IMR-90 (cell line): Measurements from ENCODE around the gene SEMA3E.

Experiments used
- BHLHE40 ChIP-seq: fragments of 150-350 bp; IDR thresholded peaks from 2 replicates; pipeline ENCODE4 v1.6.1; 2016; ENCODE audit warnings: mild to moderate bottlenecking, low read depth, low read length
- CEBPB ChIP-seq: IDR thresholded peaks from 2 replicates; pipeline ENCODE4 v1.6.1; 2012; ENCODE audit warnings: low read depth, low read length, improper control_type of control experiment
- CHD1 ChIP-seq: IDR thresholded peaks from 2 replicates; pipeline ENCODE4 v1.6.1; 2012; ENCODE audit warnings: low read depth, low read length, improper control_type of control experiment
- MAZ ChIP-seq: IDR thresholded peaks from 2 replicates; pipeline ENCODE4 v1.6.1; 2012; ENCODE audit warnings: low read depth, mild to moderate bottlenecking, low read length, improper control_type of control experiment, moderate library complexity, borderline replicate concordance
- MXI1 ChIP-seq: IDR thresholded peaks from 2 replicates; pipeline ENCODE4 v1.6.1; 2012; ENCODE audit warnings: low read depth, mild to moderate bottlenecking, low read length, moderate library complexity, borderline replicate concordance
- POLR2A ChIP-seq: IDR thresholded peaks from 2 replicates; pipeline ENCODE4 v1.6.1; 2012; ENCODE audit warnings: mild to moderate bottlenecking, low read depth, low read length
- RAD21 ChIP-seq: IDR thresholded peaks from 2 replicates; pipeline ENCODE4 v1.6.1; 2012; ENCODE audit warnings: low read length, improper control_type of control experiment
- RCOR1 ChIP-seq: IDR thresholded peaks from 2 replicates; pipeline ENCODE4 v1.6.1; 2012; ENCODE audit warnings: mild to moderate bottlenecking, low read length, improper control_type of control experiment; ENCODE audit not compliant: insufficient replicate concordance
- RFX5 ChIP-seq: IDR thresholded peaks from 2 replicates; pipeline ENCODE4 v1.8.0; 2012; ENCODE audit warnings: low read depth, mild to moderate bottlenecking, low read length, moderate library complexity
- SMC3 ChIP-seq: fragments of 150-350 bp; IDR thresholded peaks from 2 replicates; pipeline ENCODE4 v1.6.1; 2016; ENCODE audit warnings: low read depth, mild to moderate bottlenecking, antibody characterized with exemption, low read length, moderate library complexity
- TF ChIP-seq, protein P1 (sequence below): conservative IDR thresholded peaks from 2 replicates; pipeline ENCODE4 v1.5.1; 2012; ENCODE audit warnings: mild to moderate bottlenecking, low read depth, low read length, improper control_type of control experiment
- TF ChIP-seq, protein P2 (sequence below): fragments of 150-350 bp; IDR thresholded peaks from 2 replicates; pipeline ENCODE4 v1.6.1; 2016; ENCODE audit warnings: low read depth, mild to moderate bottlenecking, low read length, moderate library complexity, borderline replicate concordance
- TF ChIP-seq, protein P3 (sequence below): fragments of 150-350 bp; IDR thresholded peaks from 2 replicates; pipeline ENCODE4 v1.6.1; 2017; ENCODE audit warnings: mild to moderate bottlenecking, antibody characterized with exemption, low read length, low read depth

DNA sequence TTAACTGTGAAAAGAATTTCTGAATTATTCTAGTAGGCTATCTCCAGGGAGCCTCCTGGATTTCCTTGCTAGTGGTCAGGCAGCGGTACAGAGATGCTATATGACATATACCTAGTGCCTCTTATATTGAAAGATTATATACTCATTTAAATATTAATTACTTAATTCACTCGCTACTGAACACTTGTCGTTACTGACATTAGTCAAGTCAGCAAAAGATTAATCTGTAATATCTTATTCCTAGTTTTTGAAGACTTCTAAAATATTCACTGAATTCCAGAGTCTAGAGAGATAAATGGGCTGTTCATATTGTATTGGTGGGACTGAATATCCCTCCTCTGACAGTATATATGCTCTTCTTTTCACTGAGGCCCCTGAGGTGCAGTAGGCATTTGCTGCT is 2.9 kb downstream of the SEMA3E start:
- TF ChIP-seq BHLHE40 (no peak), CEBPB (no peak), RAD21 (no peak), POLR2A (no peak), RCOR1 (no peak), RFX5 (no peak), MAZ (no peak), CHD1 (no peak), SMC3 (no peak), MXI1 (no peak)
- TF ChIP-seq, protein P1, sequence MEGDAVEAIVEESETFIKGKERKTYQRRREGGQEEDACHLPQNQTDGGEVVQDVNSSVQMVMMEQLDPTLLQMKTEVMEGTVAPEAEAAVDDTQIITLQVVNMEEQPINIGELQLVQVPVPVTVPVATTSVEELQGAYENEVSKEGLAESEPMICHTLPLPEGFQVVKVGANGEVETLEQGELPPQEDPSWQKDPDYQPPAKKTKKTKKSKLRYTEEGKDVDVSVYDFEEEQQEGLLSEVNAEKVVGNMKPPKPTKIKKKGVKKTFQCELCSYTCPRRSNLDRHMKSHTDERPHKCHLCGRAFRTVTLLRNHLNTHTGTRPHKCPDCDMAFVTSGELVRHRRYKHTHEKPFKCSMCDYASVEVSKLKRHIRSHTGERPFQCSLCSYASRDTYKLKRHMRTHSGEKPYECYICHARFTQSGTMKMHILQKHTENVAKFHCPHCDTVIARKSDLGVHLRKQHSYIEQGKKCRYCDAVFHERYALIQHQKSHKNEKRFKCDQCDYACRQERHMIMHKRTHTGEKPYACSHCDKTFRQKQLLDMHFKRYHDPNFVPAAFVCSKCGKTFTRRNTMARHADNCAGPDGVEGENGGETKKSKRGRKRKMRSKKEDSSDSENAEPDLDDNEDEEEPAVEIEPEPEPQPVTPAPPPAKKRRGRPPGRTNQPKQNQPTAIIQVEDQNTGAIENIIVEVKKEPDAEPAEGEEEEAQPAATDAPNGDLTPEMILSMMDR: no peak
- TF ChIP-seq, protein P2, sequence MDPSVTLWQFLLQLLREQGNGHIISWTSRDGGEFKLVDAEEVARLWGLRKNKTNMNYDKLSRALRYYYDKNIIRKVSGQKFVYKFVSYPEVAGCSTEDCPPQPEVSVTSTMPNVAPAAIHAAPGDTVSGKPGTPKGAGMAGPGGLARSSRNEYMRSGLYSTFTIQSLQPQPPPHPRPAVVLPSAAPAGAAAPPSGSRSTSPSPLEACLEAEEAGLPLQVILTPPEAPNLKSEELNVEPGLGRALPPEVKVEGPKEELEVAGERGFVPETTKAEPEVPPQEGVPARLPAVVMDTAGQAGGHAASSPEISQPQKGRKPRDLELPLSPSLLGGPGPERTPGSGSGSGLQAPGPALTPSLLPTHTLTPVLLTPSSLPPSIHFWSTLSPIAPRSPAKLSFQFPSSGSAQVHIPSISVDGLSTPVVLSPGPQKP: no peak
- TF ChIP-seq, protein P3, sequence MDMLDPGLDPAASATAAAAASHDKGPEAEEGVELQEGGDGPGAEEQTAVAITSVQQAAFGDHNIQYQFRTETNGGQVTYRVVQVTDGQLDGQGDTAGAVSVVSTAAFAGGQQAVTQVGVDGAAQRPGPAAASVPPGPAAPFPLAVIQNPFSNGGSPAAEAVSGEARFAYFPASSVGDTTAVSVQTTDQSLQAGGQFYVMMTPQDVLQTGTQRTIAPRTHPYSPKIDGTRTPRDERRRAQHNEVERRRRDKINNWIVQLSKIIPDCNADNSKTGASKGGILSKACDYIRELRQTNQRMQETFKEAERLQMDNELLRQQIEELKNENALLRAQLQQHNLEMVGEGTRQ: no peak
